Measurements from ENCODE around the gene RASA4B.
"Not testable (repeated sequence)": the region's sequence is repeated elsewhere in the genome, so short reads cannot be mapped to it uniquely, and the experiment has no call there.

- not testable (repeated sequence) for TF ChIP-seq EZH2 (IDR thresholded peaks at IDR 0.05; ENCODE audit: insufficient read depth, poor library complexity, severe bottlenecking); EZH2phosphoT487 (IDR thresholded peaks at IDR 0.05; ENCODE audit: insufficient read depth, low read depth)
Observed at GRCh38 chr7:102479982-102480637, 37.5 kb downstream of the RASA4B start.
